SH-SY5Y (cell line): ENCODE measurements around the gene CLDN9.

Experiments used
- GATA2 ChIP-seq: IDR thresholded peaks from 2 replicates; pipeline ENCODE4 v1.6.1; 2011; ENCODE audit warnings: mild to moderate bottlenecking, low read depth, low read length
- GATA3 ChIP-seq: IDR thresholded peaks from 2 replicates; pipeline ENCODE4 v1.6.1; 2011; ENCODE audit warnings: low read depth, mild to moderate bottlenecking, low read length, moderate library complexity

Gene CLDN9

GRCh38 chr16:3014971-3015370, 2.2 kb downstream of the CLDN9 start:
- TF ChIP-seq GATA2 (no peak), GATA3 (no peak)

- TF ChIP-seq GATA3: no peak
- no peak for TF ChIP-seq GATA2
Measured at GRCh38 chr16:3015865-3016521, 3.3 kb downstream of the CLDN9 start.

GRCh38 chr16:3017344-3017743, 4.6 kb downstream of the CLDN9 start:
- TF ChIP-seq GATA3 (no peak), GATA2 (no peak)

GRCh38 chr16:3017794-3018506, 5.2 kb downstream of the CLDN9 start, which contains the start of gene CLDN6:
CLDN6 (minus strand) TSS chr16:3018183; CDS start chr16:3016021, 2,162 bp downstream.
- TF ChIP-seq GATA3 (no peak), GATA2 (no peak)

GRCh38 chr16:3019594-3020246, 7.0 kb downstream of the CLDN9 start:
- TF ChIP-seq GATA3 (no peak), GATA2 (no peak)

GRCh38 chr16:3020247-3020603, 7.5 kb downstream of the CLDN9 start, which contains the start of gene TNFRSF12A:
TNFRSF12A (plus strand) TSS chr16:3020368; CDS start chr16:3020398, 30 bp downstream.
- no peak for TF ChIP-seq GATA3

- TF ChIP-seq GATA3 (no peak), GATA2 (no peak)
Measured at GRCh38 chr16:3020604-3021448, 8.1 kb downstream of the CLDN9 start.

- TF ChIP-seq GATA2: no peak
- TF ChIP-seq GATA3: no peak
Measured at GRCh38 chr16:3021449-3022207, 8.9 kb downstream of the CLDN9 start.

GRCh38 chr16:3022208-3022683, 9.5 kb downstream of the CLDN9 start:
- TF ChIP-seq GATA2 (no peak), GATA3 (no peak)

GRCh38 chr16:3022684-3023414, 10.1 kb downstream of the CLDN9 start:
- TF ChIP-seq GATA2: no peak
- TF ChIP-seq GATA3: no peak

GRCh38 chr16:3023415-3023668, 10.6 kb downstream of the CLDN9 start:
- TF ChIP-seq GATA2 (no peak), GATA3 (no peak)

GRCh38 chr16:3023669-3024478, 11.2 kb downstream of the CLDN9 start, which contains the start of the genes HCFC1R1 and THOC6:
HCFC1R1 (minus strand) TSS chr16:3023942; CDS start chr16:3023941, 1 bp downstream.
THOC6 (plus strand) TSS chr16:3024035; CDS start chr16:3024327, 292 bp downstream.
- TF ChIP-seq GATA3: no peak
- TF ChIP-seq GATA2: no peak
